ENCODE results near the gene MALAT1.
"Not testable (repeated sequence)": the region's sequence is repeated elsewhere in the genome, so short reads cannot be mapped to it uniquely, and the experiment has no call there.

Gene MALAT1

GRCh38 chr11:65498977-65499712, at the start of gene MALAT1:
TSS of gene MALAT1 (plus strand) at chr11:65499045.
- DNase-seq = peak; percentile 91

DNA sequence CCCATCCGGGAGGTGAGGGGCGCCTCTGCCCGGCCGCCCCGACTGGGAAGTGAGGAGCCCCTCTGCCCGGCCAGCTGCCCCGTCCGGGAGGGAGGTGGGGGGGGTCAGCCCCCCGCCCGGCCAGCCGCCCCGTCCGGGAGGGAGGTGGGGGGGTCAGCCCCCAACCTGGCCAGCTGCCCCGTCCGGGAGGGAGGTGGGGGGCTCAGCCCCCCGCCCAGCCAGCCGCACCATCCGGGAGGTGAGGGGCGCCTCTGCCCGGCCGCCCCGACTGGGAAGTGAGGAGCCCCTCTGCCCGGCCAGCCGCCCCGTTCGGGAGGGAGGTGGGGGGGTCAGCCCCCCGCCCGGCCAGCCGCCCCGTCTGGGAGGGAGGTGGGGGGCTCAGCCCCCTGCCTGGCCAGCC, 47.5 kb upstream of the MALAT1 start:
- not testable (repeated sequence) for DNase-seq

DNA sequence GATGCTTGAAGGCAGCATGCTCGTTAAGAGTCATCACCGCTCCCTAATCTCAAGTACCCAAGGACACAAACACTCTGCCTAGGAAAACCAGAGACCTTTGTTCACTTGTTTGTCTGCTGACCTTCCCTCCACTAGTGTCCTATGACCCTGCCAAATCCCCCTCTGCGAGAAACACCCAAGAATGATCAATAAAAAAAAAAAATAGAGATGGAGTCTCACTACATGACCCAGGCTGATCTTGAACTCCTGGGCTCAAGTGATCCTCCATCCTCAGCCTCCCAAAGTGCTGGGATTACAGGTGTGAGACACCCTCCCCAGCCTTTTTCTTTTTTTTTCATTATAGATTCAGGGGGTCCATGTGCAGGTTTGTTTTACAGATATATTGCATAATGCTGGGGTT, 46.6 kb upstream of the MALAT1 start:
- DNase-seq = not testable (repeated sequence)

GRCh38 chr11:65452806-65453490, 45.9 kb upstream of the MALAT1 start:
- DNase-seq = no peak

- DNase-seq = no peak
Measured at GRCh38 chr11:65454311-65454695, 44.5 kb upstream of the MALAT1 start.

- peak; percentile 63 for DNase-seq
Measured at GRCh38 chr11:65454696-65455456, 44.0 kb upstream of the MALAT1 start.

DNA sequence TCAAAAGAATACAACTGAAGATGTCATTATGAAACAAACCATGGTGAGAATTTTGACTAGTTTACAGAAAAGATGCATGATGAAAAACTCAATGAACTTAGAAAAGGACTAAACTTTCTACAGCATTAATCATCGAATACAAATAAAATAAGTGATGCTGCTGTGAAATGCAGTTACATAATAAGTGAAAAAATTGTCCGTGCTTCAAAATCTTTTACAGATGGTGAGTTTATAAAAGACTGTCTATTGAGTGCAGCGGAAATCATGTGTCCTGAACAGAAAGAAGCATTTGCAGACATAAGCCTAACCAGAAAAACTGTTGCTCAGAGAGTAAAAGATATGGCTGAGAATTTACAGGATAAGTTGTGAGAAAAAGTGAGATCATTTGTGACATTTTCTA, 42.4 kb upstream of the MALAT1 start:
- DNase-seq = no peak

DNA sequence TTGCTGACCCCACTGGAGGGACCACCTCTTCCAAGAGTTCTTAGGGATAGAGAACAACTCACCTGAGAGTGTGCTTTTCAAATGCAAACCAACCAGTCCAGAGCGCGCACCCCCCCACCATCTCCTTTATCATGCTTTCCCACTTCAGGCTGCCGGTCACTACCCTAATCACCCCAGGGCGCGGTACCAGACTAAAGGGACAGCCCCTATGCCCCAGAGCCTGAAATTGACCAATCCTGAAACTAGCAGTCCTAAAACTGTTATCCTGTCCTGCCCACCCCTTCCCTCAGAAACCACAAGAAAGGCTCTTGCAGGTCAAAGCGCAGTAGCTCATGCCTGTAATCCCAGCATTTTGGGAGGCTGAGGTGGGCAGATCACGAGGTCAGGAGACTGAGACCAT, 39.3 kb upstream of the MALAT1 start:
- no peak for DNase-seq

DNA sequence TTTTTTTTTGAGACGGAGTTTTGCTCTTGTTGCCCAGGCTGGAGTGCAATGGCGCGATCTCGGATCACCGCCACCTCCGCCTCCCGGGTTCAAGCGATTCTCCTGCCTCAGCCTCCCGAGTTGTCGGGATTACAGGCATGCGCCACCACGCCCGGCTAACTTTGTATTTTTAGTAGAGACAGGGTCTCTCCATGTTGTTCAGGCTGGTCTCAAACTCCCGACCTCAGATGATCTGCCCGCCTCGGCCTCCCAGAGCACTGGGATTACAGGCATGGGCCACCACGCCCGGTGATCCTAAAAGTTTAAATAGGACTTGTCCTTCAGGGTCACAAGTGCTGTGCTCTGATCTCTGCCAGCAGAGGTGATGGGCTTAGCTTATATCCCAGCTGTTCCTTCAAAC, 33.4 kb upstream of the MALAT1 start:
- not testable (repeated sequence) for DNase-seq

DNA sequence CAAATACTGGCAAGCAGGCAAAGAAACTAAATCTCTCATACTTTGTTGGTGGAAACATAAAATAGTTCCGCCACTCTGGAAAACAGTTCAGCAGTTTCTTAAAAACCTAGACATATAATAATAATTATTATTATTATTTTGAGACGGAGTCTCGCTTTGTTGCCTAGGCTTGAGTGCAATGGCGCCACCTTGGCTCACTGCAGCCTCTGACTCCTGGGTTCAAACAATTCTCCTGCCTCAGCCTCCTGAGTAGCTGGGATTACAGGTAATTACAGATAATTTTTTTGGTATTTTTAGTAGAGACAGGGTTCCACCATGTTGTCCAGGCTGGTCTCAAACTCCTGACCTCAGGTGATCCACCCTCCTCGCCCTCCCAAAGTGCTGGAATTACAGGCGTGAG, 31.5 kb upstream of the MALAT1 start:
- DNase-seq = not testable (repeated sequence)

DNA sequence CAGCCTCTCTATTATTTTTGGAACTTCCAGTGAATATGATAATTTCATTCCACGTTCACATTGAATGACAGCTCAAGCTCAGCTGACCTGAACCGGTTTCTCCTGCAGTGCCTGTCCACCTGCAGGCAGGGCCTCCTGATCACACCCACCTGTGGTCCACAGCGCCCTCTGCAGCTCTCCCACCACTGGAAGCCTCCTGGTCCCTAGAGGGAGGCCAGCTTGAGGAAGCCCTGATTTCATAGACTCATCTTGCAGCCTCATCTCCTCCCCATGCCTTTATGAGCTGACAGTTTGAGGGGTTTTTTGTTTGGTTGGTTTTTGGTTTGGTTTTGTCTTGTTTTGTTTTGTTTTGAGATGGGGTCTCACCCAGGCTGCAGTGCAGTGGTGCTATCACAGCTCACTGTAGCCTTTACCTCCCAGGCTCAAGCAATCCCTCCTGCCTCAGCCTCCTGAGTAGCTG, 29.9 kb upstream of the MALAT1 start:
- DNase-seq = no peak

- no peak for DNase-seq
Measured at GRCh38 chr11:65470433-65471049, 28.3 kb upstream of the MALAT1 start.

GRCh38 chr11:65471447-65471891, 27.4 kb upstream of the MALAT1 start:
- DNase-seq = no peak

DNA sequence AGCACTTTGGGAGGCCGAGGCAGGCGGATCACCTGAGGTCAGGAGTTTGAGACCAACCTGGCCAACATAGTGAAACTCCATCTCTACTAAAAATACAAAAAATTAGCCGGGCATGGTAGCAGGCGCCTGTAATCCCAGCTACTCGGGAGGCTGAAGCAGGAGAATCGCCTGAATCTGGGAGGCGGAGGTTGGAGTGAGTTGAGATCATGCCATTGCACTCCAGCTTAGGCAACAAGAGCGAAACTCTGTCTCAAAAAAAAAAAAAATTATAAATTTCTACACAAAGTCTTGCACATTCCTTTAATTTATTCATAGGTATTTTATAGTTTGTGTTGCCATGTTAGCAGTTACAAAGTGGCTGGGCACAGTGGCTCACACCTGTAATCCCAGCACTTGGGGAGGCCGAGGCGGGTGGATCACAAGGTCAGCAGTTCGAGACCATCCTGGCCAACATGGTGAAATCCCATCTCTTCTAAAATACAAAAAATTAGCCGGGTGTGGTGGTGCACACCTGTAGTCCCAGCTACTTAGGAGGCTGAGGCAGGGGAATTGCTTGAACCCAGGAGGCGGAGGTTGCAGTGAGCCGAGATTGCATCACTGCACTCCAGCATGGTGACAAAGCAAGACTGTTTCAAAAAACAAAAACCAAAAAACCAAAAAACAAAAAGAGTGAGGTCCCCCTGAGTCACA, 26.1 kb upstream of the MALAT1 start:
- not testable (repeated sequence) for DNase-seq

GRCh38 chr11:65473278-65473860, 25.5 kb upstream of the MALAT1 start:
- no peak for DNase-seq

DNA sequence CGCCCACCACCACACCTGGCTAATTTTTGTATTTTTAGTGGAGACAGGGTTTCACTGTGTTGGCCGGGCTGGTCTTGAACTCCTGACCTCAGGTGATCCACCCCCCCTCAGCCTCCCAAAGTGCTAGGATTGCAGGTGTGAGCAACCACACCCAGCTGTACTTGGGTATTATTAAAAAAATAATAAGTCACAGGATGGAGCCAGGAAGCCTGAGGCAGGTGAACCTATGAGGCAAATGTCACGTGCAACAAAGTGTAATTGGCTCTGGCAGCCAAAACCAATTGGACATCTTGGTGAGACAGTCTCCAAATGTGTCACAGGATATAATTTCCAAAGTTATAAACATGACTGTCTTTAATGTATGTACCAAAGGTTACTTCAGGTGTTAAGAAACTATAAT, 24.0 kb upstream of the MALAT1 start:
- no peak for DNase-seq

GRCh38 chr11:65476632-65477148, 22.2 kb upstream of the MALAT1 start:
- no peak for DNase-seq

GRCh38 chr11:65477149-65477965, 21.5 kb upstream of the MALAT1 start:
- DNase-seq = peak; percentile 87

- no peak for DNase-seq
Measured at GRCh38 chr11:65478388-65479183, 20.3 kb upstream of the MALAT1 start.
